ENCODE results near the gene MTMR11.
"Not testable (repeated sequence)": the region's sequence is repeated elsewhere in the genome, so short reads cannot be mapped to it uniquely, and the experiment has no call there.

Gene MTMR11

GRCh38 chr1:149936170-149936991, at the start of gene MTMR11:
Gene MTMR11 (minus strand): TSS chr1:149936879. CDS start chr1:149936647, 232 bp downstream.
- no peak for DNase-seq

- no peak for DNase-seq
These were observed 43.4 kb upstream of the MTMR11 start for GRCh38 chr1:149979972-149980540.

- no peak for DNase-seq
These were observed 42.7 kb upstream of the MTMR11 start for GRCh38 chr1:149979245-149979971.

- no peak for DNase-seq
These were observed 41.9 kb upstream of the MTMR11 start for GRCh38 chr1:149978547-149979023.

GRCh38 chr1:149977345-149977744, 40.7 kb upstream of the MTMR11 start:
- no peak for DNase-seq

- no peak for DNase-seq
These were observed 35.9 kb upstream of the MTMR11 start for GRCh38 chr1:149972547-149972946.

GRCh38 chr1:149967646-149968045, 31.0 kb upstream of the MTMR11 start:
- DNase-seq: no peak

GRCh38 chr1:149967041-149967440, 30.4 kb upstream of the MTMR11 start:
- no peak for DNase-seq

- DNase-seq: no peak
These were observed 29.7 kb upstream of the MTMR11 start for GRCh38 chr1:149966405-149966804.

- DNase-seq: no peak
These were observed 28.8 kb upstream of the MTMR11 start for GRCh38 chr1:149965440-149965839.

- DNase-seq: no peak
These were observed 26.7 kb upstream of the MTMR11 start for GRCh38 chr1:149963358-149963757.

- DNase-seq: no peak
These were observed 26.1 kb upstream of the MTMR11 start for GRCh38 chr1:149962736-149963135.

- peak; percentile 40 to 50 for DNase-seq
These were observed 25.5 kb upstream of the MTMR11 start for GRCh38 chr1:149962039-149962647.

GRCh38 chr1:149957548-149957947, 20.9 kb upstream of the MTMR11 start:
- DNase-seq: not testable (repeated sequence)

- no peak for DNase-seq
These were observed 13.2 kb upstream of the MTMR11 start for GRCh38 chr1:149949911-149950310.

- DNase-seq: no peak
These were observed 8.5 kb upstream of the MTMR11 start for GRCh38 chr1:149945206-149945605.

GRCh38 chr1:149942885-149943284, 6.2 kb upstream of the MTMR11 start:
- DNase-seq: no peak

- no peak for DNase-seq
These were observed 5.5 kb upstream of the MTMR11 start for GRCh38 chr1:149942207-149942606.

- no peak for DNase-seq
These were observed 3.7 kb upstream of the MTMR11 start for GRCh38 chr1:149940427-149940826.

GRCh38 chr1:149938668-149939003, 2.0 kb upstream of the MTMR11 start:
- DNase-seq: not testable (repeated sequence)

- DNase-seq: no peak
These were observed 1.1 kb upstream of the MTMR11 start for GRCh38 chr1:149937759-149938158.

- no peak for DNase-seq
These were observed 470 bp upstream of the MTMR11 start for GRCh38 chr1:149936992-149937705.

- no peak for DNase-seq
These were observed 2.3 kb downstream of the MTMR11 start for GRCh38 chr1:149934356-149934755.
